Vagina (tissue), 2 donors: Measurements from ENCODE around the gene SLC2A11.

Source experiments
- CTCF ChIP-seq, 3 experiments: fragments of 450-650 bp in 2 of 3; fragments of 200-600 bp in 1 of 3; sonication (generic) in 1 of 3; IDR thresholded peaks; one replicate each; pipeline ENCODE4 v1.5.1; 2017 to 2019; ENCODE audit warnings: antibody characterized with exemption in 3 of 3, mild to moderate bottlenecking in 2 of 3, moderate library complexity in 2 of 3
- POLR2A ChIP-seq, 2 donors: fragments of 450-650 bp; IDR thresholded peaks; one replicate each; pipeline ENCODE4 v1.6.1; 2017; ENCODE audit warnings: antibody characterized with exemption in 2 of 2, mild to moderate bottlenecking in 2 of 2, moderate library complexity in 2 of 2

GRCh38 chr22:23849009-23850006 is 8.4 kb upstream of the SLC2A11 start:
- TF ChIP-seq CTCF (IDR thresholded peaks at IDR 0.05): peak; percentile 92 to 94 (median 93)
- no peak for TF ChIP-seq POLR2A (IDR thresholded peaks at IDR 0.05)
